Thyroid gland (tissue), 4 donors: ENCODE results near the gene NAV2. TPM values are rescaled to one million over a fixed set of nuclear protein-coding genes. Genes with fewer than 3 reads are reported as not detected.
"Not testable (repeated sequence)": the region's sequence is repeated elsewhere in the genome, so short reads cannot be mapped to it uniquely, and the experiment has no call there.

Source experiments
- DNase-seq, 2 donors: peaks; one replicate each; pipeline ENCODE4 v3.0.0-alpha.2; 2019
- H3K27ac ChIP-seq, 3 donors: fragments of 200-600 bp; sonication (generic); 1 replicate in 2 of 3; 2 replicates in 1 of 3; pipeline ENCODE4 v1.5.1; 2016 to 2019; ENCODE audit warnings: mild to moderate bottlenecking in 1 of 3, moderate library complexity in 1 of 3
- H3K27me3 ChIP-seq: fragments of 200-600 bp; sonication (generic); one replicate; pipeline ENCODE4 v1.5.1; 2019
- H3K36me3 ChIP-seq, 2 donors: fragments of 200-600 bp; sonication (generic); one replicate each; pipeline ENCODE4 v1.5.1; 2016 to 2019
- H3K4me1 ChIP-seq, 2 donors: fragments of 200-600 bp; sonication (generic); one replicate each; pipeline ENCODE4 v1.5.1; 2017 to 2019
- H3K4me3 ChIP-seq, 3 donors: fragments of 200-600 bp; sonication (generic); replicated peaks in 1 of 3; 1 replicate in 2 of 3; 2 replicates in 1 of 3; pipeline ENCODE4 v1.5.1; 2016; ENCODE audit warnings: mild to moderate bottlenecking in 1 of 3
- H3K9me3 ChIP-seq: fragments of 200-600 bp; sonication (generic); one replicate; pipeline ENCODE4 v1.5.1; 2017
- POLR2A ChIP-seq, 2 donors: fragments of 450-650 bp; IDR thresholded peaks; one replicate each; pipeline ENCODE4 v1.6.1; 2017; ENCODE audit warnings: antibody characterized with exemption in 2 of 2, mild to moderate bottlenecking in 2 of 2, moderate library complexity in 1 of 2
- WGBS, 2 donors: methylation state at CpG; one replicate each; pipeline ENCODE4 v1.1.5; 2017; 5-methylcytosine and 5-hydroxymethylcytosine counted together
- intact Hi-C: fragments of 100-400 bp; cut with DNase I; formaldehyde crosslinking; loops from one replicate; pipeline ENCODE4 v1.15.1; 2023
- total RNA-seq, 4 donors: library from RNA; depleted of rRNA; stranded (reverse); fragments of >200 nt; gene quantifications; one replicate each; pipeline ENCODE4 v1.2.3, GENCODE V29; 2016
- TF ChIP-seq, protein P1 (sequence below), 6 experiments: fragments of 200-600 bp in 3 of 6; fragments of 450-650 bp in 3 of 6; sonication (generic) in 3 of 6; IDR thresholded peaks; one replicate each; pipeline ENCODE4 v1.5.1; 2016 to 2019; ENCODE audit warnings: antibody characterized with exemption in 6 of 6, mild to moderate bottlenecking in 2 of 6, inconsistent platforms in 1 of 6, moderate library complexity in 1 of 6

Gene NAV2
- total RNA-seq, 4 donors from 2014 or later = 34.8 to 88.6 (median 54.5) TPM

DNA sequence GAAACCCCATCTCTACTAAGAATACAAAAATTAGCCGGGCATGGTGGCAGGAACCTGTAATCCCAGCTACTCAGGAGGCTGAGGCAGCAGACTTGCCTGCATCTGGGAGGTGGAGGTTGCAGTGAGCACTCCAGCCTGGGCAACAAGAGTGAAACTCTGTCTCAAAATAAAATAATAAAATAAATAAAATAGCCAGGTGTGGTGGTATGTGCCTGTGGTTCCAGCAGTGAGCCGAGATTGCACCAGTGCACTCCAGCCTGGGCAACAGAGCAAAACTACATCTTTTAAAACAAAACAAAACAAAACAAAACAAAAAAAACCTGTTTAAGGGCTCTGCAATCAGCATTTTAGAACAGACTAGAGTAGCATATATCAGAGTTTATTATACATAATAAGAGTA is 214.8 kb downstream of the NAV2 start:
- H3K9me3 ChIP-seq, H3K4me3 ChIP-seq, H3K36me3 ChIP-seq, H3K27me3 ChIP-seq, intact Hi-C loops: not testable (repeated sequence)
- H3K4me1 ChIP-seq = peaks cover 48 to 81% of the 10 kb centered on the region in 2 donors
- peak in 1 of 2 donors; percentile 31 for TF ChIP-seq POLR2A (IDR thresholded peaks at IDR 0.05)
- peak overlapping the region; percentile 93 to 96 (median 93) for H3K27ac ChIP-seq
- 37 to 40% methylated on average over 2 of the region's 2 CpGs for WGBS, 2 donors
- peak; percentile 77 to 79 for DNase-seq

DNA sequence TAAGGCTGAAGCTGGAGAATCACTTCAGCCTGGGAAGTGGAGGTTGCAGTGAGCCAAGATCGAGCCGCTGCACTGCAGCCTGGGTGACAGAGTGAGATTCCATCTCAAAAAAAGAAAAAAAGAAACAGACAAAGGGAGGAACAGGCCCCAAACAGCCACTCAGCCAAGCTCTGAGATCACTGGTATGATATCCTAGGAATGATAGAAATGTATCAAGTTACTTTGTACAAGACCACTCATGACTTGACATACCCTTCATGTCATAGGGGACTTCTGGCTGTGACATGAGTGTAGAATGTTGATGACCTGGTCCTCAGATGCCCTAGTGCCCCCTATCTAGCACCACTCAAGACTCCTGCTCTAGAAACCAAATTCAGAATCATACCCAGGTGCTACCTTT is 216.5 kb downstream of the NAV2 start:
- no peak overlapping the region for H3K4me3 ChIP-seq
- no peaks in the 10 kb centered on the region for H3K27me3 ChIP-seq
- H3K36me3 ChIP-seq = no peaks in the 10 kb centered on the region
- peaks cover 46 to 78% of the 10 kb centered on the region in 2 donors for H3K4me1 ChIP-seq
- peak; percentile 24 to 49 for DNase-seq
- intact Hi-C loops = no loop called here
- TF ChIP-seq, protein P1, sequence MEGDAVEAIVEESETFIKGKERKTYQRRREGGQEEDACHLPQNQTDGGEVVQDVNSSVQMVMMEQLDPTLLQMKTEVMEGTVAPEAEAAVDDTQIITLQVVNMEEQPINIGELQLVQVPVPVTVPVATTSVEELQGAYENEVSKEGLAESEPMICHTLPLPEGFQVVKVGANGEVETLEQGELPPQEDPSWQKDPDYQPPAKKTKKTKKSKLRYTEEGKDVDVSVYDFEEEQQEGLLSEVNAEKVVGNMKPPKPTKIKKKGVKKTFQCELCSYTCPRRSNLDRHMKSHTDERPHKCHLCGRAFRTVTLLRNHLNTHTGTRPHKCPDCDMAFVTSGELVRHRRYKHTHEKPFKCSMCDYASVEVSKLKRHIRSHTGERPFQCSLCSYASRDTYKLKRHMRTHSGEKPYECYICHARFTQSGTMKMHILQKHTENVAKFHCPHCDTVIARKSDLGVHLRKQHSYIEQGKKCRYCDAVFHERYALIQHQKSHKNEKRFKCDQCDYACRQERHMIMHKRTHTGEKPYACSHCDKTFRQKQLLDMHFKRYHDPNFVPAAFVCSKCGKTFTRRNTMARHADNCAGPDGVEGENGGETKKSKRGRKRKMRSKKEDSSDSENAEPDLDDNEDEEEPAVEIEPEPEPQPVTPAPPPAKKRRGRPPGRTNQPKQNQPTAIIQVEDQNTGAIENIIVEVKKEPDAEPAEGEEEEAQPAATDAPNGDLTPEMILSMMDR (IDR thresholded peaks at IDR 0.05) = no peak
- TF ChIP-seq POLR2A (IDR thresholded peaks at IDR 0.05) = no peak
- 77 to 78% methylated on average over 2 of the region's 2 CpGs for WGBS, 2 donors
- H3K9me3 ChIP-seq = no peaks in the 10 kb centered on the region
- H3K27ac ChIP-seq = peak overlapping the region; percentile 35 to 96 (median 93)

DNA sequence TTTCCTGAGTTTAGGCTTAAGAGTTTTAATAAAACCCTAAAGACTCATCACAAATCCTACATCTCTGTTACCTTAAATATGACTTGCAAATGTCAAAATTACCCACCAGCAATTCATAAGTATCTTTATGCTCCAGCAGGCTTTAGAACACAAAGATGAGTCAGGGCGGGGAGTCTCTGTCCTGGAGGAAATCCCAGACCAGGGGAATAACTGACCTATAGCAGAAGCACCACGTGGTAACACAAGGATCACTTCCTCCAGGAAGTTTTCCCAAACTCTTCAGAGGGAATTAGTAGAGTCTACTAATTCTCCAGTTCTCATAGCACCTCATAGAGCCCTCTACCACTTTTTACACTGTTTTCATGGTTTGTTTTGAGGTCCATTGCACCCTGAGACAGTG is 217.0 kb downstream of the NAV2 start:
- Histone ChIP-seq H3K4me1 (peaks cover 42 to 78% of the 10 kb centered on the region in 2 donors), H3K27me3 (no peaks in the 10 kb centered on the region), H3K36me3 (no peaks in the 10 kb centered on the region), H3K4me3 (no peak overlapping the region), H3K9me3 (no peaks in the 10 kb centered on the region), H3K27ac (peak overlapping the region in 2 of 3 donors; percentile 35 to 96)
- DNase-seq = no peak
- intact Hi-C loops = no loop called here
- WGBS, 2 donors = 72 to 86% methylated on average over 2 of the region's 2 CpGs
- TF ChIP-seq, protein P1 (IDR thresholded peaks at IDR 0.05) = no peak
- TF ChIP-seq POLR2A (IDR thresholded peaks at IDR 0.05) = no peak

DNA sequence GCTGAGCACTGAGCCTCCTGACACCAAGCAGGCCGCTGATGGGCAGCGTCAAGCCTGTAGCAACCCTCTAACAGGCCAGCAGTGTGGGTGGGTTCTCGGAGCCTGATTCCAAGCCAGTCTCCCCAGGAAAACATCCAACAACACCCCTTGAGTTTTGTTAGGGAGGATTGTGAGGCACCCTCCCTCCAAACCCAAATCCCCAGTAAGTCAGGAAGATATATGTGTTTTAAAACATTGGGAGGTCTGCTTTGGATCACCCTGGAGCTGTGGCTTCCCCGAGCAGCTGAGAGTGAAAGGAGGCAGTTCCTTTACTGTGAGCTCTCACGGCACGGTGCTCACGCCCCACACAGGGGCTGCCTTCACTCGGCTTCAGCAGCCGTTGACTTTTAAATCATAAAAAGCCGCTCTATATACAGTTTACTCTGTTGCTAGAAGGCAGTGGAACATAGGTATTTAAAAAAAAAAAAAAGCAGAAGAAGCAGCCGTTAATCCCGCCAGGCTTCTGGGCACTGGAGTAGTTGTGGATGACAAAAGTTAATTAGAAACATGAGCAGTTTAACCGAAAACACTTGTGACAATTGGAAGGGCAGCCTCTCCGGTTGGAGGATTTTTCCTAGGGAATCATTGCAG is 218.6 kb downstream of the NAV2 start:
- H3K27me3 ChIP-seq = no peaks in the 10 kb centered on the region
- TF ChIP-seq, protein P1 (IDR thresholded peaks at IDR 0.05) = no peak
- no peak for TF ChIP-seq POLR2A (IDR thresholded peaks at IDR 0.05)
- 34 to 50% methylated on average over 14 of the region's 14 CpGs for WGBS, 2 donors
- peak; percentile 42 to 43 for DNase-seq
- H3K27ac ChIP-seq = peak overlapping the region; percentile 43 to 80 (median 75)
- H3K36me3 ChIP-seq = no peaks in the 10 kb centered on the region
- intact Hi-C loops = no loop called here
- H3K4me3 ChIP-seq = no peak overlapping the region
- peaks cover 46 to 76% of the 10 kb centered on the region in 2 donors for H3K4me1 ChIP-seq
- no peaks in the 10 kb centered on the region for H3K9me3 ChIP-seq

DNA sequence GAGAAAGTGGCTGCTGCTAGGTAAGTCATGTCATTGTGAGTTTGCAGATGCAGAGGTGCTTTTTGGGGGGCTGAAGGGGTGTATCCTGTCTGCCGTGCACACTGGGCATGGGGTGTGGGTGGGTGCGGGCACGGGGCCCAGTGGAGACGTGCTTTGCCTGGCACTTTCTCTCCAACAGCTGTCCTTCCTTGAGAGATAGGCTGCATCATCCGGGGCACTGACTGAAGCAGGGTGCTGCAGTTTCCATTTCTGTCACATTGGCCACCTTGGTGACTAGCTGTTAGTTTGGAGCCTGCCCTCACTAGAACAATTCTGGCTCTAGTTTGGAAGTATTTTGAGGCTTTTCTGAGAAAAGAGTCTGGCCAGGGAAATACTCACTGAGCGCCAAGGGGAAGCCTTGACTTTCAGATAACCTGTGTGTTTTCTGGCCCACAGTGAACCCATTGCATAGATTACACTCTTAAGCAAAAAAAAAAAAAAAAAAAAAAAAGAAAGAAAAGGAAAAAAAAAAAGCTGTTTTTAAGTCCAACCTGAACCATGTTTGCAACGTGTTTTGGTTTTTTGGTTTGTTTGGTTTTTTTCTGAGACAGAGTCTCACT is 219.2 kb downstream of the NAV2 start:
- intact Hi-C loops = no loop called here
- Histone ChIP-seq H3K4me1 (peaks cover 40 to 69% of the 10 kb centered on the region in 2 donors), H3K27ac (peak overlapping the region; percentile 43 to 80 (median 75)), H3K36me3 (no peaks in the 10 kb centered on the region), H3K9me3 (no peaks in the 10 kb centered on the region), H3K27me3 (no peaks in the 10 kb centered on the region), H3K4me3 (no peak overlapping the region)
- no peak for DNase-seq
- WGBS, 2 donors = 40 to 42% methylated on average over 7 of the region's 7 CpGs
- no peak for TF ChIP-seq POLR2A (IDR thresholded peaks at IDR 0.05)
- TF ChIP-seq, protein P1 (IDR thresholded peaks at IDR 0.05) = no peak
